A673 (cell line): Measurements from ENCODE around the gene F2RL3.

Source experiments
- CTCF ChIP-seq: fragments of 300-800, 200-600 bp; sonication (generic); conservative IDR thresholded peaks from 2 replicates; pipeline ENCODE4 v1.5.1; 2017; ENCODE audit warnings: low read depth, mild to moderate bottlenecking, antibody characterized with exemption, low read length, moderate library complexity, mixed read lengths
- EZH2 ChIP-seq: fragments of 200-600 bp; sonication (generic); IDR thresholded peaks from 2 replicates; pipeline ENCODE4 v1.6.1; 2017; ENCODE audit warnings: borderline replicate concordance, low read depth, mild to moderate bottlenecking, mixed read lengths, antibody characterized with exemption, low read length; ENCODE audit not compliant: poor library complexity, severe bottlenecking

DNA sequence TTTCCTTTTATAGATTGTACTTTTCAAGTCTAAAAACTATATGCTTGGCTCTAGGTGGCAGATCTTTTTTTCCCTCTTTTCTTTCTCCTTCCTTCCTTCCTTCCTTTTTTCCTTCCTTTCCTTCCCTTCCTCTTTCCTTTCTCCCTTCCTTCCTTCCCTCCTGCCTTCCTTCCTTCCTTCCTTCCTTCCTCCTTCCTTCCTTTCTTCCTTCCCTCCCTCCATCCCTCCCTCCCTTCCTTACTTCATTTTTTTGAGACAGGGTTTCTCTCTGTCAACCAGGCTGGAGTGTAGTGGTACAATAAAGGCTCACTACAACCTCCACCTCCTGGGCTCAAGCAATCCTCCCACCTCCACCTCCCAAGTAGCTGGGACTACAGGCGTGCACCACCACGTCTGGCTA lies 48.1 kb downstream of the F2RL3 start:
- TF ChIP-seq CTCF (no peak), EZH2 (no peak)
